GM23338 (cell line): Measurements from ENCODE around the gene RNU5D-1. TPM values are rescaled to one million over a fixed set of nuclear protein-coding genes. Genes with fewer than 3 reads are reported as not detected.

Experiments
- ATAC-seq: fragments of 200-7000 bp; cut with Tn5 transposase; 3 replicates; pipeline ENCODE4 v1.9.1; 2020
- DNase-seq: peaks from one replicate; pipeline ENCODE4 v3.0.0-alpha.2; 2015; ENCODE audit warnings: low spot score
- H2AFZ ChIP-seq: fragments of 200-600 bp; sonication (generic); 2 replicates; pipeline ENCODE4 v1.8.0; 2016; ENCODE audit warnings: antibody characterized with exemption, mild to moderate bottlenecking, moderate library complexity
- H3F3A ChIP-seq: fragments of 200-600 bp; sonication (generic); replicated peaks from 2 replicates; pipeline ENCODE4 v1.8.0; 2017; ENCODE audit warnings: antibody characterized with exemption, mixed run types, low read depth
- H3K27ac ChIP-seq: fragments of 200-600 bp; sonication (generic); 2 replicates; pipeline ENCODE4 v1.6.1; 2016; ENCODE audit warnings: low read depth
- H3K27me3 ChIP-seq: fragments of 200-600 bp; sonication (generic); 2 replicates; pipeline ENCODE4 v1.8.0; 2016; ENCODE audit warnings: mild to moderate bottlenecking, mixed run types, moderate library complexity; ENCODE audit not compliant: insufficient read depth
- H3K36me3 ChIP-seq: fragments of 200-600 bp; sonication (generic); 2 replicates; pipeline ENCODE4 v1.8.0; 2016; ENCODE audit warnings: mild to moderate bottlenecking; ENCODE audit not compliant: insufficient read depth
- H3K4me1 ChIP-seq: fragments of 200-600 bp; sonication (generic); 2 replicates; pipeline ENCODE4 v1.8.0; 2016; ENCODE audit warnings: mild to moderate bottlenecking, moderate library complexity; ENCODE audit not compliant: insufficient read depth
- H3K4me2 ChIP-seq: fragments of 200-600 bp; sonication (generic); 2 replicates; pipeline ENCODE4 v1.7.1; 2017; ENCODE audit warnings: mixed run types
- H3K4me3 ChIP-seq: fragments of 200-600 bp; sonication (generic); 2 replicates; pipeline ENCODE4 v1.6.1; 2016; ENCODE audit warnings: mixed run types
- H3K79me2 ChIP-seq: fragments of 200-600 bp; sonication (generic); replicated peaks from 2 replicates; pipeline ENCODE4 v1.8.0; 2017; ENCODE audit warnings: mild to moderate bottlenecking; ENCODE audit not compliant: insufficient read depth
- H3K9me2 ChIP-seq: fragments of 200-600 bp; sonication (generic); 2 replicates; pipeline ENCODE4 v1.8.0; 2017; ENCODE audit not compliant: insufficient read depth
- H4K20me1 ChIP-seq: fragments of 200-600 bp; sonication (generic); replicated peaks from 2 replicates; pipeline ENCODE4 v1.8.0; 2017; ENCODE audit warnings: mild to moderate bottlenecking; ENCODE audit not compliant: insufficient read depth
- H3K27ac Mint-ChIP-seq: 2 replicates; pipeline ENCODE4 v1.8.0; 2020; ENCODE audit warnings: inconsistent platforms, mild to moderate bottlenecking, moderate library complexity, mixed read lengths
- H3K27me3 Mint-ChIP-seq: 3 replicates; pipeline ENCODE4 v1.8.0; 2022; ENCODE audit warnings: low read depth, mild to moderate bottlenecking, moderate library complexity, mixed read lengths, inconsistent platforms; ENCODE audit not compliant: insufficient read depth, poor library complexity
- H3K36me3 Mint-ChIP-seq: 3 replicates; pipeline ENCODE4 v1.8.0; 2021; ENCODE audit warnings: low read depth, mild to moderate bottlenecking, inconsistent platforms, moderate library complexity, mixed read lengths
- H3K4me1 Mint-ChIP-seq: 3 replicates; pipeline ENCODE4 v1.8.0; 2020; ENCODE audit warnings: mild to moderate bottlenecking, inconsistent platforms, mixed read lengths
- H3K4me3 Mint-ChIP-seq: 3 replicates; pipeline ENCODE4 v1.8.0; 2021; ENCODE audit warnings: moderate library complexity, mild to moderate bottlenecking, inconsistent platforms, mixed read lengths
- H3K9me3 Mint-ChIP-seq: 3 replicates; pipeline ENCODE4 v1.8.0; 2020; ENCODE audit warnings: moderate library complexity, mild to moderate bottlenecking, inconsistent platforms, mixed read lengths
- CREB1 ChIP-seq: fragments of 250-450 bp; sonication (Bioruptor Pico); IDR thresholded peaks from 2 replicates; pipeline ENCODE4 v1.5.0; 2020; ENCODE audit warnings: low read depth, mild to moderate bottlenecking, moderate library complexity
- CTCF ChIP-seq, 2 experiments: fragments of 200-600 bp in 1 of 2; sonication (generic) in 1 of 2; conservative IDR thresholded peaks; 2 replicates each; pipeline versions ENCODE4 v1.5.1 to v1.6.1; 2016 to 2017; ENCODE audit warnings: antibody characterized with exemption in 2 of 2, low read depth in 2 of 2, mild to moderate bottlenecking in 2 of 2, moderate library complexity in 1 of 2
- ETS1 ChIP-seq: IDR thresholded peaks from 2 replicates; pipeline ENCODE4 v1.6.1; 2016; ENCODE audit warnings: antibody characterized with exemption
- EZH2 ChIP-seq: fragments of 200-600 bp; sonication (generic); IDR thresholded peaks from one replicate; pipeline ENCODE4 v1.8.0; 2017; ENCODE audit warnings: antibody characterized with exemption, mild to moderate bottlenecking, low read depth; ENCODE audit not compliant: unreplicated experiment
- EZH2phosphoT487 ChIP-seq: fragments of 200-600 bp; sonication (generic); IDR thresholded peaks from one replicate; pipeline ENCODE4 v1.8.1; 2018; ENCODE audit warnings: antibody characterized with exemption; ENCODE audit not compliant: unreplicated experiment
- JUNB ChIP-seq: IDR thresholded peaks from one replicate; pipeline ENCODE4 v1.6.1; 2016; ENCODE audit warnings: antibody characterized with exemption; ENCODE audit not compliant: unreplicated experiment
- NANOG ChIP-seq: IDR thresholded peaks from 2 replicates; pipeline ENCODE4 v1.6.1; 2016; ENCODE audit warnings: antibody characterized with exemption, borderline replicate concordance
- POLR2AphosphoS5 ChIP-seq: IDR thresholded peaks from 2 replicates; pipeline ENCODE4 v1.6.1; 2016; ENCODE audit warnings: antibody characterized with exemption, low read depth
- REST ChIP-seq: IDR thresholded peaks from one replicate; pipeline ENCODE4 v1.6.1; 2018; ENCODE audit warnings: antibody characterized with exemption; ENCODE audit not compliant: unreplicated experiment
- STAT1 ChIP-seq: IDR thresholded peaks from one replicate; pipeline ENCODE4 v1.6.1; 2016; ENCODE audit warnings: antibody characterized with exemption; ENCODE audit not compliant: unreplicated experiment
- ZNF114 ChIP-seq: fragments of 250-450 bp; sonication (Bioruptor Pico); IDR thresholded peaks from 2 replicates; pipeline ENCODE4 v1.5.0; 2020; ENCODE audit warnings: mild to moderate bottlenecking, moderate library complexity
- ZNF331 ChIP-seq: fragments of 250-450 bp; sonication (Bioruptor Pico); IDR thresholded peaks from 2 replicates; pipeline ENCODE4 v1.5.0; 2020; ENCODE audit warnings: low read depth, mild to moderate bottlenecking, moderate library complexity
- polyA plus RNA-seq: library from polyadenylated mRNA; unstranded; fragments of >200 nt; fragmentation: Nextera tagmentation; extraction: Ambion mirVana; gene quantifications from 2 replicates; pipeline ENCODE4 v1.2.1, GENCODE V29; 2016
- total RNA-seq: library from RNA; depleted of rRNA; stranded (reverse); fragments of >200 nt; shearing (Covaris generic); gene quantifications from 2 replicates; pipeline ENCODE4 v1.2.3, GENCODE V29; 2014

Gene RNU5D-1
- total and polyA plus RNA-seq, 2 experiments from 2014 or later = not detected

GRCh38 chr1:44707112-44707881 lies 23.7 kb downstream of the RNU5D-1 start (continued):
- TF ChIP-seq CTCF (conservative IDR thresholded peaks at IDR 0.05; ENCODE audit: low read depth in 2 of 2) = no peak
- TF ChIP-seq POLR2AphosphoS5 = no peak
- no peak for TF ChIP-seq EZH2phosphoT487
- no peak for TF ChIP-seq ZNF331
- no peak for TF ChIP-seq EZH2
- TF ChIP-seq STAT1 = no peak
- TF ChIP-seq REST = no peak
- TF ChIP-seq ETS1 = no peak
- no peak for TF ChIP-seq NANOG
- no peak for TF ChIP-seq CREB1 (CRISPR knock-in tag)
- TF ChIP-seq ZNF114 (CRISPR knock-in tag) = no peak
- no peak for TF ChIP-seq JUNB

- no peak overlapping the region; the same call in 2 of the 3 replicates for H3K4me3 Mint-ChIP-seq
- Histone ChIP-seq H2AFZ (no peak overlapping the region), H3K79me2 (no peaks in the 10 kb centered on the region), H3K36me3 (no peaks in the 10 kb centered on the region), H3K4me1 (no peaks in the 10 kb centered on the region; the same call in 1 of the 2 replicates), H3K27ac (no peak overlapping the region), H3K4me3 (no peak overlapping the region), H3K9me2 (no peaks in the 10 kb centered on the region; the same call in 1 of the 2 replicates), H3F3A (peaks cover 3% of the 10 kb centered on the region), H3K4me2 (no peak overlapping the region), H3K27me3 (no peaks in the 10 kb centered on the region), H4K20me1 (no peaks in the 10 kb centered on the region)
- peaks cover 11% of the 10 kb centered on the region for H3K36me3 Mint-ChIP-seq
- H3K9me3 Mint-ChIP-seq = peaks cover 13% of the 10 kb centered on the region
- no peak overlapping the region for H3K27ac Mint-ChIP-seq
- TF ChIP-seq NANOG = no peak
- peak; percentile 46 for ATAC-seq
- H3K4me1 Mint-ChIP-seq = peaks cover 15% of the 10 kb centered on the region
- no peak for DNase-seq
- peaks cover 9% of the 10 kb centered on the region for H3K27me3 Mint-ChIP-seq
These were observed 25.0 kb downstream of the RNU5D-1 start for GRCh38 chr1:44705938-44706337.
